ENCODE data around the gene TRPM5. TPM values are rescaled to one million over a fixed set of nuclear protein-coding genes. Genes with fewer than 3 reads are reported as not detected.

Gene TRPM5
- polyA plus RNA-seq, 1 donor from 2014 or later: not detected

GRCh38 chr11:2396471-2396870 is 47.8 kb downstream of the TRPM5 start:
- no peaks in the 10 kb centered on the region for H3K9me3 Mint-ChIP-seq
- peaks cover 16 to 23% (median 17%) of the 10 kb centered on the region in 3 donors for H3K4me1 Mint-ChIP-seq
- peak overlapping the region in 1 of 3 donors; percentile 97 for H3K27ac Mint-ChIP-seq
- H3K36me3 Mint-ChIP-seq: no peaks in the 10 kb centered on the region
- no peaks in the 10 kb centered on the region for H3K27me3 Mint-ChIP-seq
- peak overlapping the region in 1 of 4 donors; percentile 35 for H3K4me3 Mint-ChIP-seq

DNA sequence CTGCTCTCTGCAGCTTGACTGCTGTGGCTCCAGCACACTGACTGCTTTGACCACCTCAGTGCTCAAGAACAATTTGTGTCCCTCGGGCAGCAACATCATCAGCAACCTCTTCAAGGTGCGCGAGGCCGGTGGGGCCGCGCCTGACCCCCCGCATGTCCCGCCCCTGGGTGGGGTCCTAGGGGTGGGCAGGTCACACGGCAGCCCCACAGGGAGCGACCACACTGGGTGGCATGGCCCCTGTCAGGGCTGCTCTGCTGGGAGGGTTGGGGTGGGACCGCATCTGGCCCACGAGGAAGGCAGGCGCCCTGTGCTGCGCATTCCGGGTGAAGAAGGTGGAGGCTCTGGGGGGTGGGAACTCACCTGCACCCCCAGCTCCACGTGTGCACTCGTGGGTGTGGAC is 48.5 kb downstream of the TRPM5 start:
- Mint-ChIP-seq H3K9me3 (no peaks in the 10 kb centered on the region), H3K4me3 (peak overlapping the region in 1 of 4 donors; percentile 17), H3K4me1 (peaks cover 14 to 23% (median 17%) of the 10 kb centered on the region in 3 donors), H3K36me3 (no peaks in the 10 kb centered on the region), H3K27me3 (no peaks in the 10 kb centered on the region), H3K27ac (peak overlapping the region in 1 of 3 donors; percentile 60)

GRCh38 chr11:2395211-2395730 is 49.0 kb downstream of the TRPM5 start:
- Mint-ChIP-seq H3K27ac (peak overlapping the region in 1 of 3 donors; percentile 99), H3K27me3 (no peaks in the 10 kb centered on the region), H3K4me1 (peaks cover 16 to 22% (median 22%) of the 10 kb centered on the region in 3 donors), H3K4me3 (peak overlapping the region in 3 of 4 donors; percentile 86 to 92 (median 89)), H3K9me3 (no peaks in the 10 kb centered on the region), H3K36me3 (no peaks in the 10 kb centered on the region)

- Mint-ChIP-seq H3K27ac (peak overlapping the region; percentile 73 to 99 (median 92)), H3K4me3 (peak overlapping the region in 3 of 4 donors; percentile 86 to 92 (median 89)), H3K27me3 (no peaks in the 10 kb centered on the region)
These were observed 49.6 kb downstream of the TRPM5 start for GRCh38 chr11:2394818-2395105.

More at GRCh38 chr11:2394818-2395105, 49.6 kb downstream of the TRPM5 start:
- H3K36me3 Mint-ChIP-seq: no peaks in the 10 kb centered on the region
- peaks cover 21 to 25% (median 23%) of the 10 kb centered on the region in 3 donors for H3K4me1 Mint-ChIP-seq
- no peaks in the 10 kb centered on the region for H3K9me3 Mint-ChIP-seq

Other genes starting within 250 kb of the TRPM5 start
- 5.0 TPM for gene ASCL2, start 173.9 kb downstream of the TRPM5 start, polyA plus RNA-seq
- 6.2 TPM for gene C11orf21, start 142.6 kb downstream of the TRPM5 start, polyA plus RNA-seq
- gene TSPAN32, start 142.5 kb downstream of the TRPM5 start, polyA plus RNA-seq: 7.1 TPM
- gene CD81, start 67.2 kb downstream of the TRPM5 start, polyA plus RNA-seq: 195 TPM
- gene TSSC4, start 43.8 kb downstream of the TRPM5 start, polyA plus RNA-seq: 86.8 TPM
- gene KCNQ1, start 494 bp upstream of the TRPM5 start, polyA plus RNA-seq: 20.5 TPM